ENCODE measurements around the gene PGS1. TPM values are rescaled to one million over a fixed set of nuclear protein-coding genes. Genes with fewer than 3 reads are reported as not detected.

The PGS1 gene
- total and polyA plus RNA-seq, 2 of the 8 experiments (the other 6 are each of a cell fraction or from before 2014, with no cell fraction given): 46.7 to 60.0 TPM

GRCh38 chr17:78391051-78391431, 12.6 kb downstream of the PGS1 start (continued):
- TF ChIP-seq CHD7 (IDR thresholded peaks at IDR 0.05; ENCODE audit: insufficient replicate concordance, low read length) (no peak), BRCA1 (IDR thresholded peaks at IDR 0.05; ENCODE audit: low read depth, low read length) (no peak), ATF3 (IDR thresholded peaks at IDR 0.05; ENCODE audit: insufficient read depth, low read depth, low read length) (no peak), POLR2A (IDR thresholded peaks at IDR 0.05; ENCODE audit: control extremely low read depth in 1 of 2, low read depth in 2 of 2, low read length in 2 of 2) (no peak), ZNF274 (IDR thresholded peaks at IDR 0.05; ENCODE audit: borderline replicate concordance, extremely low read depth, low read length) (no peak), SUZ12 (IDR thresholded peaks at IDR 0.05; ENCODE audit: low read length) (no peak), EP300 (IDR thresholded peaks at IDR 0.05; ENCODE audit: borderline replicate concordance in 1 of 2, low read depth in 2 of 2, low read length in 2 of 2) (no peak), SIX5 (IDR thresholded peaks at IDR 0.05; ENCODE audit: low read depth, low read length) (no peak), KDM1A (IDR thresholded peaks at IDR 0.05; ENCODE audit: borderline replicate concordance, low read length) (no peak), SP2 (IDR thresholded peaks at IDR 0.05; ENCODE audit: low read length) (no peak), TAF1 (IDR thresholded peaks at IDR 0.05; ENCODE audit: low read depth, low read length) (no peak), KDM4A (IDR thresholded peaks at IDR 0.05; ENCODE audit: low read depth, low read length, severe bottlenecking) (no peak), CREB1 (IDR thresholded peaks at IDR 0.05) (no peak)
